GM21515 (cell line): ENCODE data around the gene GNA12.

Experiments used
- ATAC-seq: cut with Tn5 transposase; IDR thresholded peaks from one replicate; pipeline ENCODE4 v1.9.1; 2021; ENCODE audit not compliant: unreplicated experiment

The GNA12 gene

DNA sequence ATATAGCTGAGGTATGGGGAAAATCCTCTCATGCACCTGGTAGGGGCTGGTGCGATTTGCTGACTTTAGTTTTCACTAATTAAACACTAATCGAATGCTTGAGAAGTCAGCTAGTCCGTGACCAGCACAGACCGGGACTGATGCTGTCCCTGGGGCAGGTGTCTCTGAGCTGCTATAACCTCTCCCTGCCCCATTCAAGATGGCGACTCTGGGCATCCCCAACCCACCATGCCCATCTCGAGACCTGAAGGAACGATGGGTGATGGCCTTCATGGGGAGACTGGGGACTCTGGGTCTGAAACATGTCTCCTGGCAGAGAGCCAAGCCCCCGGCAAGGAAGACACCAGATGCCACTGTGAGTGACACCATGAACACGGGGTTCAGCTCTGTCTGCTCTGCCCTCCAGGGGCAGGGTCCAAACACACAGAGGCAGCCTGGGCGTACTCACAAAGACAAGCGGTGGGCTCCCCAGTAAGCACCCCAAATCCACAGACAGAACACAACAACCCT, 57.4 kb downstream of the GNA12 start:
- no peak for ATAC-seq

DNA sequence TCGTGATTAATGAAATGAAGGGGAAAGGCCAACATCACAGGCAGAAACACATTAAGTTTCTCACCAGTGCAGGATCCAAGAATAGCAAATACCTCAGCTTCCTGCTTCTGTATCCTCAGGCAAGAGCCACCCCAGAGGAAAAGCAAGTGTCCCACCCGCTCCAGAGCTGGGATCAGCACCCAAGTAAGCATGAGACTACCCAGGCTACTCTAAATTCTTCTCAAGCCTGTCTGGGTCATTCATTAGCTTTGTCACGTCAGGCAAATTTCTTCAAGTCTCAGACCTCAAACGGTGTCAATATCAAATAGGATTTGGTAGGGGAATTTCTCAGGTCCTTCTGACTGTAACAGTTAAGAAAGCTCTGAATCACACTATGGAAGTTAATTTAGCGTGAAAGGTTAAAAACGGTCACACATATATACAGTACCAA, 59.0 kb downstream of the GNA12 start:
- no peak for ATAC-seq

DNA sequence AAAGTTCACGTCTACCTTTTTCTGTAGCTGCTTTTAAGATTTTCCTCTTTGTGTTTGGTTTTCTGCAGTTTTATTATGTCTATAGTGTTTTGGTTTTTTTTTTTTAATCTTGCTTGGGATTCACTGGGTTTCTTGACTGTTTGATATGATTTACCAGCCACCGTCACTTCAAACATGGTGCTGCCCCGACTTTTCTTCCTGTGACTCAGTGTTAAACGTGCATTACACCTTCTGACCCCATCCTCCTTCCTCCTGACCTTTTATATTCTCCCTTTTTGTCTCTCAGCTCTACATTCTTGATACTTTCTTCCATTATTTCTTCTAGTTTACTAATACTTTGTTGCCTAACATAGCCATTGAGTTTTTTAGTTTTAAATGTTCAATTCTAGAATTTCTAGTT, 61.5 kb downstream of the GNA12 start:
- no peak for ATAC-seq

DNA sequence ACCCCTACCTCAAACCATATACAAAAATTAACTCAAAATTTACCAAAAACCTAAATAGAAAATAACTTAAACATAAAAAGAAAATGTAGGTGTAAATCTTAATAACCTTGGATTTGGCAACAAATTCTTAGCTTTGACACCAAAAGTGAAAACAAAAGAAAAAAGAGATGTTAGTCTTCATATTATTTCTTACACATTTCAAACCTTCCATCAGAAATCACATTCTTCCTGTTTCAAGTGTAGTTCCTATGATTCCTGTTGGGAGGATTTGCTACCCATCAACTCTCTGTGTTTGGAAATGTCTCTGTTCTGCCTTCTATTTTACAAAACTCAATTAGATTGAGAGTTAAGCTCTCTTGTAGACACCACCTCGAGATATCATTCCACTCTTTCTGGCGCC, 62.0 kb downstream of the GNA12 start:
- no peak for ATAC-seq

DNA sequence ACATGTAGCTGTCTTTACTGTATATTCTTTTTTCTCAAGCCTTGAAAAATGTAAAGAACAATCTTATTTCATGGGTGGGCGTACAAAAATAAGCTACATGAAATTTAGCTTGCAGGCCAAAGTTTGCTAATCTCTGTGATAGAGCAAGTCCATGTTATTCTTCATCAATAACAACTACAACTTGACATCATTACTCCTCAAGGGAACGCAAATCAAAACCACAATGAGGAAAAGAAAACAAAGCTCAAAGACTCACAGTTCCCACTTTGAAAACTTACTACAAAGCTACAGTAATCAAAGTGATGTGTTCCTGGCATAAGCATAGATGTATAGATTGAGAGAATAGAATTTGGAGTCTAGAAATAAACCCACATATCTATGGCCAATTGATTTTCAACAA, 62.5 kb downstream of the GNA12 start:
- no peak for ATAC-seq

DNA sequence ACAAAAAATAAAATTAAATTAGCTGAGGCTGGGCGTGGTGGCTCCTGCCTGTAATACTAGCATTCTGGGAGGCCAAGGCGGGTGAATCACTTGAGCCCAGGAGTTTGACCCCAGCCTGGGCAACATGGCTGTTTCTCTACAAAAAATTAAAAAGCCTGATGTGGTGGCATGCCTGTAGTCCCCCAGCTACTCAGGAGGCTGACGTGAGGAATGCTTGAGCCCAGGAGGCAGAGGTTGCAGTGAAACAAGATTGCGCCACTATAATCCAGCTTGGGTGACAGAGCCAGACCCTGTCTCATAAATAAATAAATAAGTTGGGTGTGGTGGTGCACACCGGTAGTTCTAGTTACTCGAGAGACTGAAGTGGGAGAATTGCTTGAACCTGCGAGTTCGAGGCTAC, 65.1 kb downstream of the GNA12 start:
- ATAC-seq: no peak

DNA sequence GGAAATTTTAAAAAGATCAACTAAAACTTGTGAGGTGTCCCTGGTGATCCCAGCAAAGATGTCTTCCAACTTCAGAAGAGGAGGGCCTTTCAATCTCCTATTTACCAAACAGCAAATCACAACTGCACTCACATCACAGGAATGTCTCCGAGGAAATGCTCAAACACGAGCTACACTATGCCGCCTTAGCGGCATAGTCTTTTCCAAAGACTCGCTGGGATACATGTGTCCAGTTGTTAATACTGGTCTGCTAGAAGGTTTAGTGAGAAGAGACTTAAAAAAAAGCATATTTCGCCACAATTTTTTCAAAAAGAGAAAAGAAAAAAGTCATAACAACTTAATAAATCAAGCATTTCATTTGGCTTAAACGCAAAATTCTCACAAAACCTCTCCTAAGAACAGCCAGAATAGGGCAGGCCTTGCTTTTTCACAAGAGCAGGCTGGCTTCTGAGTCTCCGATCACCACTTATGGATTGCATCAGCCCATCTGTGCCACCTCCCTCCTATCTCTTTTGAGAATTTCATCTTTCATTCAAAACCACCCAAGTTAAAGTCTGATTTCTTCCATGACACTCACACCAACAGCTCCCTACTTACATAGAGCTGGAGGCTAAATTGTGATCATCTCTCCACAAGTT, 66.1 kb downstream of the GNA12 start:
- ATAC-seq: no peak

DNA sequence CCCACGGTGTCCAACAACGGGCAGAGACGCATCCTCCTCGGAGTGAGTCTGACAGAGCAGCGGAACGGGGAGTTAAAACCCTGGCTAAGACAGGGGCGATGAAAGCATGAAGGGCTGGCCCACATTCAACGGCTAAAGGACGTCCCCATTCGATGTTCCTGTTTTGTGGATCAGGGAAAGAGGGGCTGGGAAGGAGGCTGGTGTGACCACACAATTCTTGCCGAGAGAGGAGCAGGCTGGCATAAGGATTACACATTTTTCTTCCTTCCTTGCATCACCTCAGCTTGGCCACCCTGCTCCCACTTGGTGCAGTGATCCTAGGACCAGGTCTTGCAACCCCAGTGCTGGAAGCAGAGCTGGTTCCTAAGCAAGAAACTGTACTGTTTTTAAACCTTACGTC, 67.7 kb downstream of the GNA12 start:
- no peak for ATAC-seq

DNA sequence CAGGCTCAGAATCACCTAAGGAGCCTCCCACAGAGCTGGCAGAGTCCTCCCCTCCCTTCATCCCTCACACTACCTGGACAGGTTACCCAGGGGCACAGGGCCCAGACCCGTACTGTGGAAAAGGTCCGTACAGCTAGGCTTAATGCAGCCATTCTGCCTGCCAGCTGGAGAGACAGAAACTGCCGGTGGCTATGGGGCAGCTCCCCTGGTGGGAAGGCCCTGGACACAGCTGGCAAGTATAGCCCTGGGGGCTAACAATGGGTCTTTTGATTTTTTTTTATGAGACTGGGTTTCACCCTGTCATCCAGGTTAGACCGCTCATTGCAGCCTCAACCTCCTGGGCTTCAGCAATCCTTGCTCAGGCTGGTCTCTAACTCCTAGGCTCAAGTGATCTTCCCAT, 68.3 kb downstream of the GNA12 start:
- ATAC-seq: no peak

DNA sequence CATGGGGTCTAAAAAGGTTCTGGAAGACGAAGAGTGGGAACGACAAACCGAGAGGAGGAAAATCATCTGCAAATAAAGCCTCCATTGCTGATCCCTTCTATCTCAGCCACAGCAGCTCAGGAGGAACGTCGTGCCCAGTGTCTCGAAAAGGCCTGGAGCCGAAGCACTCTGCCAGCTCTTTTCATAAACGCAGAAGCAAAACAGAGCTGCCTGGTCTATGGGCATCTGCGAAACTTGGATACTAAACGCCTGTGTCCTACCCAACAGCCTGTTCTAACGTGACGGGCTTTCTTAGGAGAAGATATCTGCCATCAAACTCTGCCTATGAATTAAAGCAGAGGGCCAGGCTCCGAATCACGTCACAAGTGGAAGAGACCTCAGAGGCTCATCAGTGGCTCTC, 68.7 kb downstream of the GNA12 start:
- ATAC-seq: no peak

DNA sequence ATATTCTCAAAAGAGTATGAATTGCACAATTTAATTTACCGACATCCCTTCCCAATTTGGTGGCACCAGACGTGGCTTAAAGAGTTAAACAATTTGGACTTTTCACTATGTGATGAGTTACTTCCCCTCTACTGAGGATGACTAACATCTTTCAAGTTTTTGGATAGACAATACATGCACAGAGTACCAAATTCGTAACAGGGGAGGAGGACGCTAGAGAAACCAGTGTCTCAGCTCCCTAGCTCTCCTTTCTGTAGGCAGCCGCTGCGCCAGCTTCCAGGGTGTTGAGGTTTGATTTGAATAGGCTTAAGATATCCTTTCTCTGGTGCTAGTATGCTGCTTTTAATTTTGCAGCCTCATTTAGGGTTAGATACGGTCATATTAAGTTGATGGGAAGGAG, 69.2 kb downstream of the GNA12 start:
- no peak for ATAC-seq

DNA sequence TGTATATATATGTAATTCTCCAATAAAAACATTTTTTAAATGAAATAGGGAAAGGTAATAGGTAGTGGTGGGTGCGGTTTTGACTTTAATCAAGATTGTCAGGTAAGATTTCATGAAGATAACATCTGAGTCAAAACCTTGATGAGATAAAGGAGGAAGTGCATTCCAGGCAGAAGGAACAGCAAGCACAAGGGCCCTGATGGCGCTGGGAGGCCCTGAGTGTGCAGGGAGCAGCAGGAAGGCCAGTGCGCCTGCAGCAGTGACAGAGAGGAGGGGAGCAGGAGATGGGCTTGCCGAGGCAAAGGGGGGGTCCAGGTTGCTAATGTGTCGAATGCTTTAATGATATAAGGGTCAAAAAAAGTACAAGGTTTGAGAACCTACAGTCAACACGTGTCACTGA, 69.8 kb downstream of the GNA12 start:
- ATAC-seq: no peak

DNA sequence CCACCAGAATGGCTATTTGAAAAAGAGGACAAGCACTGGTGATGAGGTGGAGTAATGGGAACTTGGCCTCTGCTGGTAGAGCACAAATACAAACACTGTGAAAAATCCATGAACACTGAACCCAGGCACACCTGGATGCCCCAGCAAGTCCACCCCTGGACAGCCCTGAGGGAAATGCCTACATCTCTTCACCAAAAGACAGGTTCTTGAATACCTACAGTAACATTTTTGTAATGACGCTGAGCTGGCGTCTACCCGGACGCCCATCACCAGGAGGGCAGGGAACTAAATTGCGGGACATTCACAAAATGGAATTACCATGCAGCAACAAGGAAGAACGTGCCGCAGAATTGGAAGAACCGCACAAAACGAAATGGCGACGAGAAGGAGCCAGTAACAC, 70.5 kb downstream of the GNA12 start:
- no peak for ATAC-seq

DNA sequence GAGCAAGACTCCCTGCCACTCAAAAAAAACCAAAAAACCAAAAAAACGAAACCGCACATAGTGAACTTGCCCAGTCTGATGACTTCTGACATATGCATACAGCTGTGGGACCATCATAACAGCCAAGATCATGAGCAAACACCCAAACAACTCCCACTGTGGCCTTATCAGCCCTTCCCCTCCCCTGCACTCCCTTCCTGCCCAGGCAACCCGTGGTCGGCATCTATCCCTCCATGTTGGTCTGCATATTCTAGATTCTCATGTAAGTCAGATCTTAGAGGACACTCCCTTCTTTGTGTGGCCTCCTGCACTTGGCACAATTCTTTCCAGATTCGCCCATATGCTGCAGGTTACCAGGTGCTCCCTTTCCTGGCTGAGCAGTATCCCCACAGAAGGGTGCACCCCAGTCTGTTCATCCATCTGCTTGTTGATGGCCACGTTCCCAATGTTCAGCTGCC, 72.8 kb downstream of the GNA12 start:
- no peak for ATAC-seq

DNA sequence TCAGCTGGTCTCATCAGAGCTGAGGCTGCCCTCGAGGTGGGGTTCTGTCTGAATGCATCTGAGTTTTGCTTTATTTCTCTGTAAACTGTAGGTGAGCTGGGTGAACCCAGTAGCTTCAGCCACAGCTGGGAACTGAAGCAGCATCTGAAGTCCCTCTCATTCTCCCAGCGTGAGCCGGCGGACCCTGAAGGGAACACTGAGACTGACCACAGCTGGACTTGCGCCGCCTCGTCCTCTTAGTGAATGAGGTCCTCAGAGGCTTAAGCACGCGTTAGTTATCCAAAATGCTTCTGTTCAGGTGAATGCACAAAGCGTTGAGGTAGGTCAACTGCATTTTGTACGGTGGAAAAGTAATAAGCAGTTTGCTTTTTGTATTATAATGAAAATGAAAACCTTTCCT, 79.5 kb downstream of the GNA12 start:
- ATAC-seq: no peak

DNA sequence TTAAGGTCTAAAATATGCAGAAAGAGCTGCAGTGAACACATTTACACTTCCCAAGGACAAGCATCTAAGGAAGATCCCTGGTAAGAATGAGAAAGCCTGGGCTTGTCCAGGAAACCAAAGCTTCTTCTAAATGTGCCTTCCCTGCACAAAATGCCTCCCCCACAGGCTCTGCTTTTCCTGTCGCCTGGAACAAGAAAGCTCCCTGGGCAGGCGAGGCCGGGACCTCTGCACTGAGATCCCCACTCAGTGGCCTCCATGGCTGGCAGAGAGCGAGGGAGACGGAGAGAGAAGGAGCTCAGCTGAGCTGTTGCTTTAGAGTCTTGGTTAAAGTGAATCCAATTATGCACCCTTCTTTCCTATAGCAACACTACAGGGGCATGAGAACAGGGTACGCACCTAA, 80.5 kb downstream of the GNA12 start:
- ATAC-seq: no peak

DNA sequence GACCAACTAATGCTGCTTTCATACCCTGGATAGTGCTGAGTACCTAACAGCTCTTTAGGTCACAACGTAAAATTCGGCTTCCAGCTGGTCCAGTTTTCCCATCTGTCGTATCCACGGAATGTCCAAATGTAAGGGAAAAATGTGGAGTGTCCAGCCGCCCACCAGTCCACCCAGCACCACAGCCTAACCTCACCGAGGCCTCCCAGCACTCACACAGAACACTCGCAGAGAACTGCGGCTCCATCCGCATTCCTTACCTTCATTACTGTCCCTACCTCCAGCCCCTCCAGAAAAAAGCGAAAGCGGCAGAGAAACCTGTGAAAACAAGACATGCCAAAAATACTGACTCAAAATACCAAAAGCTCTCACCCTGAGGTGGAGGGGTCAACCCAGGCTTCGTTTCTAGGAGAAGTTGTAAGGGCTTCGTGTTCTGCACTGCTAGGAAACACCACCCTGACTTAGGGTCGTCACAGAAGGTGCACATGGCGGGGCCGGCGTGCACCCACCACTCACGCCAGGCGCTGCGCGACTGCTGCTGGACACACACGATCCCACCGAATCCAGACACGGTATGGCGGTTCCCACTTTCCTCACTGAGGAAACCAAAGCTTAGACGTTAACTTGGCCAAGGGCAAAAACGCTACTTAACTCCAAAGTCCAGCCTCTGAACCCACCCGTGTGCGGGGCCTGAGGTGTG, 82.2 kb downstream of the GNA12 start:
- ATAC-seq: no peak

DNA sequence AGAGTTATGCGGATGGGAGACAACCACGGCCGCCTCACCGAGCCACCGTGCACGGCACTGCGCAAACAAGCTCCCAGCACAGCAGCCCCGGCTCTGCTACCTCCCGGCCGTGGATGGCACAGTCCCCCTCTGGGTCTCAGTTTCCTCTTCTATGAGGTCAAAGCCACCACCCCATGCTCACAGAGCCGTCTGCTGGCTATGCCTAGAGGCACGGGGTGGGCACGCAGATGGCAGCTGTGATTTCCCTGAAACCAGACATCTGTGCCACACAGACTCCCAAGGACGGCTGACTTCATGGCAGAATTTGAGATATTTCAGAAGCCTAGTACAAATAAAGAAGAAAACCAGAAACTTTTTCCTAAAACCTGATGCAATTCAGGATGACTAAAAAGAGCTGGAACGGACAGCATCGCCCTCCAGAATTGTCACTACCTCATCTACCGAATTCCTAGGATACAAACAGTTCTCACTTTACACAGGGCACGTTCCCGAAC, 82.9 kb downstream of the GNA12 start:
- no peak for ATAC-seq

DNA sequence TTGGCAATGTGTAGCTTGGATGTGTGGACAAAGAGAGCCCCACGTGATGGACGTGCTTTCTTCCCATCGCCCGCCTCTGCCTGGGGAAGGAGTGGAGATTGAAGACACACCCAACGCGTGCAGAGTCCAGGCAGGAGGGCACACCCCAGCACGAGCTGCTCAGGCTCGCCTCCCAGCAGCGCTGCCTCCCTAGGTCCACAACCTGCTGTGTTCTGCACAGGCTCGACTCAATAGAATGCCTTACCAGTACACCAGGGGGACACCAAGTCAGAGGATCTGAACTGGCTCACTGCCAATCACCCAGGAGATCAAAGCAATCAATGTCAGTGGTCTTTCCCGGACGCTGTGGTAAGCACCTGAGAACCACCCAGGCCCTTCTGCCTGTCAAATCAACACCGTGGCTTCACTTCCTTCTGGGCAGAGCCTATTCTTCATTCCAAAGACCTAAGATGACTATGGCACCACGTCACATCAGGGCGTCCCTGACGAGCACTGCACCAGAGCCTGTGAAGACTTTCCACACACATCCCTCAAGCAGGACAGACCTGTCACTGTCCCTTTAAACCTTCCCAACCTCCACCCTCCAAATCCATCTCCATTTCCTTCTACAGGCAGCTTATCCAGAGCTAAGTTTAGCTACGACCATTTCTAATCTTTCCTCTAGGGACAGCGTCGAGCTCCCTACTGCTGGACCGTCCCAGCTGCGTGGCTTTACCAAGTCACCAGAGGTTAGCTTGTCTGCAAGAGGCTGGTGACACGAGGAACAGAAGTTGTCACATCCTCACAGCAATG, 83.8 kb downstream of the GNA12 start:
- ATAC-seq: no peak

DNA sequence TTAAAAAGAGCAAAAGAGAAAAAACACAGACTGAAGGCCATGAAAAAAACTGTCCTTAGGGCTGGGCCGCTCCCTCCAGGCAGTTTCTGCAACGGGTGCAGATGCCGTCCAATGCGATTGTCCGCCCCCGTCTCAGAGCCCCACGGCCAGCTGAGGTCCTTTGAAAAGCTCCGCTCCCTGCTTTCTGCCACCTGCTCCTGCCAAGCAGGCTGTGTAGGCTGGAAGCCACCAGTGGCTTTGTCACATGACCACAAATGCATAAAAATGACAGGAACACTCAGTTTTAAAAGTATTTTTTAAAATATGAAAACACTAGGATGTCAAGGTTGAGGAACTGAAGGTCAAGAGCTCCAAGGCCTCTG, 84.4 kb downstream of the GNA12 start:
- no peak for ATAC-seq

DNA sequence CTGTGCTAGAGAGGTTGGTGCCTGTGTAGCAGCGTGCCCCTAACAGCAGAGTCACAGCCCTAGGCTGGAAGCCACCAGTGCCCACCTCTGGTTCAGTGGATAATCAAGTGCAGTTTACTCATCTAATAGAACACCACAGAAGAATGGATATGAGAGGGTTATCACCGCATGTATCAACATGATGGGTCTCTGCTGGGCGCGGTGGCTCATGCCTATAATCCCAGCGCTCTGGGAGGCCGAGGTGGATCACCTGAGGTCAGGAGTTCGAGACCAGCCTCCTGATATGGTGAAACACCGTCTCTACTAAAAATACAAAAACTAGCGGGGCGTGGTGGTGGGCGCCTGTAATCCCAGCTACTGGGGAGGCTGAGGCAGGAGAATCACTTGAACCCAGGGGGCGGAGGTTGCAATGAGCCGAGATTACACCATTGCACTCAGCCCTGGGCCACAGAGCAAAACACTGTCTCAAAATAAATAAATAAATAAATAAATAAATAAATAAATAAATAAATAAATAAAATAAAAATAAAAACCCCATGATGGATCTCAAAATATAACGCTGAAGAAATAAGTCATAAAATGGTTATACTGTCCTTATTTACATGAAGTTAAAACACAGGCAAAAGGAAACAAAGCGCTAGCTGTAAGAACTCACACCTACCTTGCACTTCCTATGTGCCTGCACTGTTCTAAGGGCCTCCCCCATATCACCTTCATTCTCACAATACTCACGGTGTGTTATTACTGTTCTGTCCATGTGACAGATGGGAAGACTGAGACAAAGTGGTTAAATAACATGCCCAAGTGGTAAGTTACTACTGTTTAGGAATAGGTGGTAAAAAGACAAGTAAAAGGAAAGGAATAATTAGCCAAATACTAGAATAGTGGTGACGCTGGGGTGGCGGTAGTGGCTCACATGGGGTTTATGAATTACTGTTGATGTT, 85.2 kb downstream of the GNA12 start:
- ATAC-seq: no peak
